NAMALWA (cell line): ENCODE results near the gene CPNE2.
"Not testable (repeated sequence)": the region's sequence is repeated elsewhere in the genome, so short reads cannot be mapped to it uniquely, and the experiment has no call there.

Experiments used
- DNase-seq: peaks from one replicate; pipeline ENCODE4 v3.0.0-alpha.2; 2015; ENCODE audit warnings: low spot score

Gene CPNE2

GRCh38 chr16:57167538-57167937 is 75.2 kb downstream of the CPNE2 start:
- peak; percentile 26 for DNase-seq

- peak; percentile 83 for DNase-seq
Measured at GRCh38 chr16:57167953-57168352, 75.6 kb downstream of the CPNE2 start.

- no peak for DNase-seq
Measured at GRCh38 chr16:57169327-57169726, 76.9 kb downstream of the CPNE2 start.

GRCh38 chr16:57172721-57173290 is 80.4 kb downstream of the CPNE2 start:
- DNase-seq = no peak

GRCh38 chr16:57175896-57176295 is 83.5 kb downstream of the CPNE2 start:
- DNase-seq = no peak

- DNase-seq = no peak
Measured at GRCh38 chr16:57178196-57178595, 85.8 kb downstream of the CPNE2 start.

- no peak for DNase-seq
Measured at GRCh38 chr16:57178793-57179212, 86.4 kb downstream of the CPNE2 start.

- DNase-seq = no peak
Measured at GRCh38 chr16:57179215-57179828, 86.9 kb downstream of the CPNE2 start.

GRCh38 chr16:57184113-57184512 is 91.7 kb downstream of the CPNE2 start:
- no peak for DNase-seq

- peak; percentile 23 for DNase-seq
Measured at GRCh38 chr16:57184887-57185445, 92.6 kb downstream of the CPNE2 start.

GRCh38 chr16:57185446-57185944 is 93.1 kb downstream of the CPNE2 start:
- DNase-seq = no peak

- peak; percentile 100 for DNase-seq
Measured at GRCh38 chr16:57185945-57186871, 93.8 kb downstream of the CPNE2 start, which contains the start of the genes PSME3IP1 and RSPRY1. Gene PSME3IP1, minus strand, starts transcription at chr16:57186039. Its CDS starts 12,185 bp downstream, at chr16:57173854. Gene RSPRY1, plus strand, starts transcription at chr16:57186329. Its CDS starts 18,330 bp downstream, at chr16:57204659.

- DNase-seq = peak; percentile 71
Measured at GRCh38 chr16:57186872-57187854, 94.8 kb downstream of the CPNE2 start.

- DNase-seq = not testable (repeated sequence)
Measured at GRCh38 chr16:57187902-57188710, 95.7 kb downstream of the CPNE2 start.

- DNase-seq = no peak
Measured at GRCh38 chr16:57188711-57189002, 96.3 kb downstream of the CPNE2 start.

- DNase-seq = not testable (repeated sequence)
Measured at GRCh38 chr16:57189527-57189926, 97.1 kb downstream of the CPNE2 start.

GRCh38 chr16:57190136-57190535 is 97.8 kb downstream of the CPNE2 start:
- DNase-seq = no peak

- DNase-seq = no peak
Measured at GRCh38 chr16:57191056-57191571, 98.7 kb downstream of the CPNE2 start.

GRCh38 chr16:57192146-57192545 is 99.8 kb downstream of the CPNE2 start:
- DNase-seq = no peak
